Measurements from ENCODE around the gene FXN.

- TF ChIP-seq POLR2A (IDR thresholded peaks at IDR 0.05): no peak
- TF ChIP-seq CTCF (IDR thresholded peaks at IDR 0.05 in 8 of 11, conservative IDR thresholded peaks at IDR 0.05 in 3 of 11): no peak
Observed at GRCh38 chr9:69083321-69083720, 47.8 kb downstream of the FXN start.
